IPS-11a (cell line): Measurements from ENCODE around the gene TMEM221.

Source experiments
- H3K4me3 ChIP-seq: one replicate; pipeline ENCODE4 v1.5.1; 2013; ENCODE audit warnings: low read depth, low read length, control low read depth

The TMEM221 gene

GRCh38 chr19:17445526-17446165 lies 2.8 kb downstream of the TMEM221 start:
- no peak overlapping the region for H3K4me3 ChIP-seq

GRCh38 chr19:17441241-17442021 lies 7.0 kb downstream of the TMEM221 start:
- no peak overlapping the region for H3K4me3 ChIP-seq

DNA sequence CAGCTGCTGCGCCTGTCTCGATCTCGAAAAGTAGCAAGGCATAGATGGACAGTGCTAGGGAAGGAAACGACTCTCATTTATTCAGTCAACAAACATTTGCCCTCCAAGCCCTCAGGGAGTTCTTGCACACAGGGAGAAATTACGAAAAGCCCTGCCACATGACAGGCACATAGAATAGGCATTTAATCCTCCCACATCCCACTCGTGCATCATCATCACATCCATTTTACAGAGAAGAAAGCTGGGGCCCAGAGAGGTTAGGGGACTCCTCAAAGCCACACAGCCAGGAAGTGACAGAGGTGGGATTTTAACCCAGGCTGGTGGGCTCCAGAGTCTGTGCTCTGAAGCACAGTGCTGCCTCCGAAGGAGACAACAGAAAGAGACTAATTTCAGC lies 11.6 kb downstream of the TMEM221 start:
- H3K4me3 ChIP-seq = no peak overlapping the region

GRCh38 chr19:17436094-17436873 lies 12.2 kb downstream of the TMEM221 start:
- no peak overlapping the region for H3K4me3 ChIP-seq

- no peak overlapping the region for H3K4me3 ChIP-seq
Measured at GRCh38 chr19:17435218-17435617, 13.2 kb downstream of the TMEM221 start.

- H3K4me3 ChIP-seq = no peak overlapping the region
Measured at GRCh38 chr19:17431417-17431816, 17.1 kb downstream of the TMEM221 start.

DNA sequence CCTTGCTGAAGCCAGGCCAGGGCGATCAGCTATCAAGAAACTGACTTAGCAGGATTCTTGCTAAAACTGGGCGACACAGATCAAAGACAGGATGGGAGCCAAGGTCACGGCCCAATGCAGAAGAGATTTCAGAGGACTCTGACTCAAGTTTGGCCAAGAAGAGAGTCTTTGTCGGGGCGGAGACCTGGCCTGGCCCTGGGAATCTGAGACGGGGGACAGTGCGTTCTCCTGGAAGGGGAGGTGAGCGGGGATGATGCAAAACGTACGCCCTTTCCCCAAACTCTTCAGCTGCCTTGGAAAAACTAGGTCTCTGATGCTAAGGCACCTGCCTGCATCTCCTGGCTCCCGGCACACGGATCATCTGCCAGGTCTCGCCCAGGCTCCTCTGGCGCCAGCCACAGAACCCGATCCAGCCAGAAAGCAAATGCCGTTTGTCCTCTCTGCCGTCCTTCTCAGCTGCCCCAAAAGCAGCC lies 18.8 kb downstream of the TMEM221 start:
- H3K4me3 ChIP-seq = no peak overlapping the region

- peak overlapping the region; percentile 30 for H3K4me3 ChIP-seq
Measured at GRCh38 chr19:17424743-17425365, 23.6 kb downstream of the TMEM221 start.

DNA sequence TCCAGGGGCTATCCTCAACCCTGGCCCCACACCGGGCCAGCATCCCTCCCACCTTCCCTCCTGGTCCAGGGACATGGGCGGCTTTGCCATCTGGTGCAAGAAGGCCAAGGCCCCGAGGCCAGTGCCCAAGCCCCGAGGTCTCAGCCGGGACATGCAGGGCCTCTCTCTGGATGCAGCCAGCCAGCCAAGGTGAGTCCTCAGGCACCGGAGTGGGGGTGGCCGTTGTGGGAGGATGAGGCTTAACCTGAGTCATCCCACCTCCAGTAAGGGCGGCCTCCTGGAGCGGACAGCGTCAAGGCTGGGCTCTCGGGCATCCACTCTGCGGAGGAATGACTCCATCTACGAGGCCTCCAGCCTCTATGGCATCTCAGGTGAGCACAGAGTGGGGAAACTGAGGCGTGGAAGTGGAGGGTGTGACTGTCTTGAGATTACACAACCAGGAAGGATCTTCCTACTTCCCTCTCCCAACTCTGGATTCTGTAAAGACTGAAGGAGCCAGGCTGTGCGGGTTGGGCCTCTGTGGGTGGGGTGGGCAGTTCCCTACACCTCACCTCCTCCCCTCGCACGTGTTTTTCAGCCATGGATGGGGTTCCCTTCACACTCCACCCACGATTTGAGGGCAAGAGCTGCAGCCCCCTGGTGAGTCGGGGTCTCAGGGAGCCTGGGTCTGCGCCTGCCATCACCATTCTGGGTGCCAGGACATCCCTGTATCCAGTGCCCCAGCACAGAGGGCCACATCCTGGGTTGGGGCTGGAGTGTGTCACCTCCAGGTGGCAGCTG lies 24.8 kb downstream of the TMEM221 start:
- H3K4me3 ChIP-seq = no peak overlapping the region

GRCh38 chr19:17421942-17422341 lies 26.5 kb downstream of the TMEM221 start:
- no peak overlapping the region for H3K4me3 ChIP-seq

- peak overlapping the region; percentile 56 for H3K4me3 ChIP-seq
Measured at GRCh38 chr19:17420475-17420924, 28.0 kb downstream of the TMEM221 start.

GRCh38 chr19:17419621-17420474 lies 28.6 kb downstream of the TMEM221 start, which contains the start of gene MVB12A:
MVB12A (plus strand) TSS chr19:17420047; CDS start chr19:17420136, 89 bp downstream.
- peak within 1 kb of the TSS; percentile 56 for H3K4me3 ChIP-seq

GRCh38 chr19:17419154-17419620 lies 29.3 kb downstream of the TMEM221 start:
- H3K4me3 ChIP-seq = peak overlapping the region; percentile 21

DNA sequence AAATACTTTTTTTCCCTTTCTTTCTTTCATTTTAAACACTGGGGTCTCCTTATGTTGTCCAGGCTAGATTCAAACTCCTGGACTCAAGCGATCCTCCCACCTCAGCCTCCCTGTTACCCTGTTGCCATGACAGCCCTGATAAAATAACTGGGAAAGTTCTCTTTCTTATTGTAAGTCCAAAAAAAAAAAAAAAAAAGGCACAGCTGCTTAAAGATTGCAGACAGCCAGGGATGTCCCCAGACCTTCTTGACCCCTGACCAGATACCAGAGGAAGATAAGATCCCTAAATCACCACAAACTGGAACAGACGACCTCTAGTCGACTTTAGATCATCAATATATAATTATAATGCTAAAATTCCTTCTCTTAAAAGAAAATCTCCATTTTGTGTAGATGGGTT lies 29.8 kb downstream of the TMEM221 start:
- H3K4me3 ChIP-seq = no peak overlapping the region

- H3K4me3 ChIP-seq = no peak overlapping the region
Measured at GRCh38 chr19:17415121-17415520, 33.3 kb downstream of the TMEM221 start.

GRCh38 chr19:17414097-17414496 lies 34.4 kb downstream of the TMEM221 start:
- no peak overlapping the region for H3K4me3 ChIP-seq

GRCh38 chr19:17411801-17412200 lies 36.7 kb downstream of the TMEM221 start:
- H3K4me3 ChIP-seq = no peak overlapping the region

DNA sequence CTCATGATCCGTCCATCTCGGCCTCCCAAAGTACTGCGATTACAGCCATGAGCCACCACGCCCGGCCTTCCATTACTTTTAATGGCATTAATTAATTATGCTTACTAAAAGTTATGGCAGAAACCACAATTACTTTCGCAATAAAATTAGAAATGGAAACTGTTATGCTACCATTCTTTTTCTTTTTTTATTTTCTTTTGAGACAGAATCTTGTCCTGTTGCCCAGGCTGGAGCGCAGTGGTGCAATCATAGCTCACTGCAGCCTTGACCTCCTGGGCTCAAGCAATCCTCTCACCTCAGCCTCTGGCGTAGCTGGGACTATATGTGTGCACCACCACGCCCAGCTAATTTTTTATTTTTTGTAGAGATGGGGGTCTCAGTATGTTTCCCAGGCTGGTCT lies 38.5 kb downstream of the TMEM221 start:
- no peak overlapping the region for H3K4me3 ChIP-seq

DNA sequence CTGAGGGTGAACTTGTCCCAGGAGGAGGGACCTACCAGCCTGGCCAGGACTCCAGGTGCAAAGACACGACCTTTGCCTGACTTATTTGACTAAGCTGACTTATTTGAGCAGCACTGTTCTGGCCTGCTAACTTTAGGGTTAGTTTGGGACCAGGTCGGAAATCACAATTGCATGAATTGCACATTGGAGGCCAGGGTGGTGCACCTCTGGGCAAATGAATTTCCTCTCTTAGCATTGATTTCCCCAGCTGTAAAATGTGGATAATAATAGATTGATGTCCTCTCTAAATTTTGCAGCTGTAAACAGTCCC lies 41.6 kb downstream of the TMEM221 start:
- H3K4me3 ChIP-seq = no peak overlapping the region
